ENCODE measurements around the gene OPRL1.

Gene OPRL1

DNA sequence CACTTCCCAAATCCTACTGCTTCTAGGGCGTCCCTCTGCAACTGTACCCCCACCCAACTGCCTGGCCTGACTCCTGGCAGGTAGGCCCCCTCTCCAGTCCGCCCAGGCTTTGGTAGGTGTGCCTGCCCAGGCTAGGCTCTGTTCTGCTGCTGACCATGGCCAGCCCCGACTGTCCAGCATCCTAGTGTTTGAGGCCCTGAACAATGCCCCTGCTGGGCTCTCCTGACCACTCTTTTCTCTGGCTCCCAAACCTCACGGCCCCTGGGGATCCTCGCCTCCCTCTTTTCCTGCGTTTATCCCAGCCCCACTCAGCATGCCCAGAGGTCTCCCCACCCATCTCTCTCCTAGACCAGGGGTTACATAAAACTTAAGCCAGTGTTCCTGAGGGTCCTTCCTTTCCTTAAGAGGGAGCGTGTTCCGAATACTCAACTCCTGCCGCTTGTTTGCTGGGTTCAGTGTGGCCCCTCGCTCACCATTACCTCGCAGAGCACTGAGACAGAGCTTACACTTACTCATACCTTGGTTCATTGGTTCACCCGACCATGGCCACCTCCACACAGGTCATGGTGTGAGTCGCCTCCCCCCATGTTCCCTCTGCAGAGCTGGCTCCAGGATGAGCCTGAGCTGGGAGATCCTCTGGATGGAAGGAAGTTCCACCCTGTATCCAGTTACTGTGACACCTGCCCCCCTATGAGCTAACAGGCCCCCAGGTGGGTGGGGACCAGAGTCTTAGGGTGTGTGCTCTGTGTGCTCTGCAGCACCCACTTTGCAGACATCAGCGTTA is 63.3 kb downstream of the OPRL1 start:
- H3K9ac ChIP-seq (ENCODE audit: low read length) = no peak overlapping the region
- no peaks in the 10 kb centered on the region for H4K20me1 ChIP-seq (ENCODE audit: low read depth, low read length)
- H3K4me2 ChIP-seq (ENCODE audit: low read depth, low read length, poor library complexity, severe bottlenecking) = no peak overlapping the region
- H3K9me2 ChIP-seq (replicated peaks; ENCODE audit: insufficient read depth, low read length) = no peaks in the 10 kb centered on the region
- H3K27ac ChIP-seq (ENCODE audit: low read depth, low read length) = no peak overlapping the region
- H3K79me2 ChIP-seq (ENCODE audit: insufficient read depth, low read length) = no peaks in the 10 kb centered on the region
- H3K4me3 ChIP-seq (ENCODE audit: insufficient read depth, low read length, poor library complexity, severe bottlenecking) = no peak overlapping the region
- H2AFZ ChIP-seq (ENCODE audit: low read depth, low read length, severe bottlenecking) = no peak overlapping the region
- TF ChIP-seq CTCF (IDR thresholded peaks at IDR 0.05; ENCODE audit: insufficient read depth, low read length, poor library complexity, severe bottlenecking) (no peak), EZH2phosphoT487 (conservative IDR thresholded peaks at IDR 0.05; ENCODE audit: low read length) (no peak)
- H3F3A ChIP-seq (ENCODE audit: insufficient read depth) = no peaks in the 10 kb centered on the region
- H3K9me3 ChIP-seq (ENCODE audit: insufficient read depth, low read length) = peaks cover 21% of the 10 kb centered on the region
- H3K27me3 ChIP-seq (ENCODE audit: low read length) = no peaks in the 10 kb centered on the region
- no peaks in the 10 kb centered on the region for H3K36me3 ChIP-seq (ENCODE audit: low read length)

- TF ChIP-seq CTCF (IDR thresholded peaks at IDR 0.05; ENCODE audit: insufficient read depth, low read length, poor library complexity, severe bottlenecking) = no peak
- TF ChIP-seq EZH2phosphoT487 (conservative IDR thresholded peaks at IDR 0.05; ENCODE audit: low read length) = no peak
- H3K9me2 ChIP-seq (replicated peaks; ENCODE audit: insufficient read depth, low read length) = no peaks in the 10 kb centered on the region
- H4K20me1 ChIP-seq (ENCODE audit: low read depth, low read length) = no peaks in the 10 kb centered on the region
- no peak overlapping the region for H3K27ac ChIP-seq (ENCODE audit: low read depth, low read length)
- H3K79me2 ChIP-seq (ENCODE audit: insufficient read depth, low read length) = no peaks in the 10 kb centered on the region
- no peak overlapping the region for H3K4me2 ChIP-seq (ENCODE audit: low read depth, low read length, poor library complexity, severe bottlenecking)
- no peaks in the 10 kb centered on the region for H3K36me3 ChIP-seq (ENCODE audit: low read length)
- H3F3A ChIP-seq (ENCODE audit: insufficient read depth) = no peaks in the 10 kb centered on the region
- peaks cover 21% of the 10 kb centered on the region for H3K9me3 ChIP-seq (ENCODE audit: insufficient read depth, low read length)
- H3K27me3 ChIP-seq (ENCODE audit: low read length) = no peaks in the 10 kb centered on the region
- no peak overlapping the region for H3K9ac ChIP-seq (ENCODE audit: low read length)
- no peak overlapping the region for H3K4me3 ChIP-seq (ENCODE audit: insufficient read depth, low read length, poor library complexity, severe bottlenecking)
- H2AFZ ChIP-seq (ENCODE audit: low read depth, low read length, severe bottlenecking) = no peak overlapping the region
Measured at GRCh38 chr20:64144144-64144912, 64.4 kb downstream of the OPRL1 start.

DNA sequence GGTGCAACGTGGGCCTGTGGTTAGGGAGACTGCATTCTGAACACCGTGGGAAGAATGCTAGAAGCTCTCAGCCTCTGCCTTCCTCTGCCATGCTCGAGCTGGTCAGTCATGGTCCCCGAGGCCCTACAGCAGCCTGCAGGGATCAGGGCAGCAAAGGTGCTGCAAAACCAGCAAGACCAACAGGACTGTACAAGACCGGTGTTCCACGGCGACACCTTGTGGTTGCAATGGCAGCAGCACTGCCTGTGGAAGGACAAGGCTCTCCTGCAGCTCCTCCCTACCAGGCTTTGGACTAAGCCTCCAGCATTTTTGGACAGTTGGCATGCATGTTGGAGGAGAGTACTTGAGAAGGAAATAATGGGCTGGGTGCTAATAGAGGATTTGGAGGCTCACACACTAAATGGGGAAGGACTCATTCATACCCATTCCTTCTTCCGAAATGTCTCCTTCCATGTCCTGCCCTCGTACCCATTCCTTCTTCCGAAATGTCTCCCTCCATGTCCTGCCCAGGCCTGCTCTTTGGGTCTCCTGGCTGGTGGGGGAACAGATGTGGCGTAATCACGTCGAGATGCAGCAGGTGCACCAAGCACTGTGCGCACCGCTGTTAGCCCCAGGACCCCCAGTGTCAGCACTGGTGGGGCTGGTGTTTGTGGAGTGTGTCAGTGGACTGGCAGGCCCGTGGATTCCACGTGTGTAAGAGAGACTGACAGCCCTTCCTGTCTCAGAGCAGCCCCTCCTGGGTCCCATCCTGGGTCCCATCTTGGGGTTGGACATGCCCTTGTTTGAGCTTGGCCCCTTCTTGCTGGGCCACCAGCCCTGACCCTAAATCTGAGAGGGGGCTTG is 65.8 kb downstream of the OPRL1 start:
- Histone ChIP-seq H3K27ac (ENCODE audit: low read depth, low read length) (no peak overlapping the region), H3K9ac (ENCODE audit: low read length) (no peak overlapping the region), H3F3A (ENCODE audit: insufficient read depth) (no peaks in the 10 kb centered on the region), H3K4me3 (ENCODE audit: insufficient read depth, low read length, poor library complexity, severe bottlenecking) (no peak overlapping the region), H3K4me2 (ENCODE audit: low read depth, low read length, poor library complexity, severe bottlenecking) (no peak overlapping the region), H3K27me3 (ENCODE audit: low read length) (no peaks in the 10 kb centered on the region), H2AFZ (ENCODE audit: low read depth, low read length, severe bottlenecking) (no peak overlapping the region), H4K20me1 (ENCODE audit: low read depth, low read length) (no peaks in the 10 kb centered on the region), H3K36me3 (ENCODE audit: low read length) (no peaks in the 10 kb centered on the region), H3K9me2 (replicated peaks; ENCODE audit: insufficient read depth, low read length) (no peaks in the 10 kb centered on the region), H3K9me3 (ENCODE audit: insufficient read depth, low read length) (peaks cover 21% of the 10 kb centered on the region), H3K79me2 (ENCODE audit: insufficient read depth, low read length) (no peaks in the 10 kb centered on the region)
- TF ChIP-seq EZH2phosphoT487 (conservative IDR thresholded peaks at IDR 0.05; ENCODE audit: low read length) (no peak), CTCF (IDR thresholded peaks at IDR 0.05; ENCODE audit: insufficient read depth, low read length, poor library complexity, severe bottlenecking) (no peak)
